H9 (cell line): ENCODE measurements around the gene ANP32A. TPM values are rescaled to one million over a fixed set of nuclear protein-coding genes. Genes with fewer than 3 reads are reported as not detected.

ENCODE experiments used
- DNase-seq: peaks from one replicate; pipeline ENCODE4 v3.0.0-alpha.2; 2017
- H2AFZ ChIP-seq: one replicate; pipeline ENCODE4 v1.6.1; 2013; ENCODE audit warnings: mild to moderate bottlenecking, low read length, control low read depth, moderate library complexity
- H2AK5ac ChIP-seq: 2 replicates; pipeline ENCODE4 v1.6.1; 2013; ENCODE audit warnings: low read length, control low read depth, mixed read lengths; ENCODE audit not compliant: insufficient read length
- H2BK120ac ChIP-seq: one replicate; pipeline ENCODE4 v1.6.1; 2013; ENCODE audit warnings: low read depth, mild to moderate bottlenecking, low read length, control low read depth, inconsistent platforms; ENCODE audit not compliant: poor library complexity, severe bottlenecking
- H2BK12ac ChIP-seq: 2 replicates; pipeline ENCODE4 v1.6.1; 2013; ENCODE audit warnings: low read length, control low read depth, mixed read lengths, low read depth; ENCODE audit not compliant: insufficient read length
- H2BK15ac ChIP-seq: 2 replicates; pipeline ENCODE4 v1.6.1; 2013; ENCODE audit warnings: low read depth, low read length, control low read depth
- H2BK20ac ChIP-seq: one replicate; pipeline ENCODE4 v1.6.1; 2013; ENCODE audit warnings: low read depth, mild to moderate bottlenecking, low read length, control low read depth, inconsistent platforms; ENCODE audit not compliant: poor library complexity, severe bottlenecking
- H2BK5ac ChIP-seq: 2 replicates; pipeline ENCODE4 v1.6.1; 2013; ENCODE audit warnings: low read length, control low read depth, mixed read lengths; ENCODE audit not compliant: insufficient read length
- H3K14ac ChIP-seq: 2 replicates; pipeline ENCODE4 v1.6.1; 2013; ENCODE audit warnings: low read length, control low read depth; ENCODE audit not compliant: insufficient read depth
- H3K18ac ChIP-seq: 2 replicates; pipeline ENCODE4 v1.6.1; 2013; ENCODE audit warnings: low read depth, mild to moderate bottlenecking, mixed read lengths, low read length, control low read depth; ENCODE audit not compliant: insufficient read length
- H3K23ac ChIP-seq: 2 replicates; pipeline ENCODE4 v1.6.1; 2013; ENCODE audit warnings: low read length, control low read depth, mixed read lengths, low read depth; ENCODE audit not compliant: insufficient read length
- H3K23me2 ChIP-seq: 2 replicates; pipeline ENCODE4 v1.6.1; 2013; ENCODE audit warnings: low read depth, mild to moderate bottlenecking, mixed read lengths, low read length, control low read depth; ENCODE audit not compliant: insufficient read length, poor library complexity, severe bottlenecking
- H3K27ac ChIP-seq: 2 replicates; pipeline ENCODE4 v1.5.1; 2013; ENCODE audit warnings: low read length, control low read depth, mixed read lengths, low read depth; ENCODE audit not compliant: insufficient read length
- H3K27me3 ChIP-seq: 2 replicates; pipeline ENCODE4 v1.6.1; 2013; ENCODE audit warnings: low read length, control low read depth, inconsistent platforms; ENCODE audit not compliant: insufficient read depth
- H3K4ac ChIP-seq: 2 replicates; pipeline ENCODE4 v1.6.1; 2013; ENCODE audit warnings: low read depth, mild to moderate bottlenecking, control low read depth, inconsistent platforms, low read length, moderate library complexity
- H3K4me1 ChIP-seq: 2 replicates; pipeline ENCODE4 v1.6.1; 2013; ENCODE audit warnings: low read length, control low read depth, inconsistent platforms; ENCODE audit not compliant: insufficient read depth
- H3K4me2 ChIP-seq: 2 replicates; pipeline ENCODE4 v1.6.1; 2013; ENCODE audit warnings: low read length, control low read depth, mixed read lengths; ENCODE audit not compliant: insufficient read length, insufficient read depth
- H3K56ac ChIP-seq: 2 replicates; pipeline ENCODE4 v1.6.1; 2013; ENCODE audit warnings: low read depth, mild to moderate bottlenecking, mixed read lengths, low read length, control low read depth; ENCODE audit not compliant: insufficient read length
- H3K79me1 ChIP-seq: 2 replicates; pipeline ENCODE4 v1.6.1; 2013; ENCODE audit warnings: low read depth, mild to moderate bottlenecking, moderate library complexity, low read length, control low read depth, inconsistent platforms; ENCODE audit not compliant: insufficient read depth, poor library complexity, severe bottlenecking
- H3K79me2 ChIP-seq: 2 replicates; pipeline ENCODE4 v1.6.1; 2013; ENCODE audit warnings: low read length, control low read depth, inconsistent platforms; ENCODE audit not compliant: insufficient read depth
- H3K9ac ChIP-seq: 2 replicates; pipeline ENCODE4 v1.6.1; 2013; ENCODE audit warnings: low read length, control low read depth, mixed read lengths; ENCODE audit not compliant: insufficient read length; ENCODE audit errors: extremely low read depth
- H3K9me3 ChIP-seq: one replicate; pipeline ENCODE4 v1.6.1; 2013; ENCODE audit warnings: low read depth, low read length, inconsistent platforms; ENCODE audit not compliant: control insufficient read depth
- H3T11ph ChIP-seq: one replicate; pipeline ENCODE4 v1.6.1; 2013; ENCODE audit warnings: mild to moderate bottlenecking, low read length, control low read depth, inconsistent platforms
- H4K20me1 ChIP-seq: one replicate; pipeline ENCODE4 v1.6.1; 2013; ENCODE audit not compliant: control insufficient read depth, insufficient read length, insufficient read depth
- H4K5ac ChIP-seq: 2 replicates; pipeline ENCODE4 v1.6.1; 2013; ENCODE audit warnings: low read depth, mild to moderate bottlenecking, mixed read lengths, low read length, control low read depth; ENCODE audit not compliant: insufficient read length
- H4K8ac ChIP-seq: replicated peaks from 2 replicates; pipeline ENCODE4 v1.6.1; 2013; ENCODE audit warnings: low read length, control low read depth, mixed read lengths, low read depth; ENCODE audit not compliant: insufficient read length
- H4K91ac ChIP-seq: 2 replicates; pipeline ENCODE4 v1.6.1; 2013; ENCODE audit warnings: low read depth, mild to moderate bottlenecking, moderate library complexity, mixed read lengths, low read length, control low read depth; ENCODE audit not compliant: insufficient read length
- H3K27ac Mint-ChIP-seq, 3 experiments: 2 replicates in 2 of 3; 3 replicates in 1 of 3; pipeline ENCODE4 v1.8.0; 2020 to 2021; ENCODE audit warnings: mixed read lengths in 3 of 3, mild to moderate bottlenecking in 1 of 3, moderate library complexity in 1 of 3
- H3K27me3 Mint-ChIP-seq: 2 replicates; pipeline ENCODE4 v1.8.0; 2021; ENCODE audit warnings: low read depth, mild to moderate bottlenecking, moderate library complexity, mixed read lengths
- H3K36me3 Mint-ChIP-seq, 3 experiments: 2 replicates in 2 of 3; 3 replicates in 1 of 3; pipeline ENCODE4 v1.8.0; 2020 to 2021; ENCODE audit warnings: low read depth in 3 of 3, mixed read lengths in 3 of 3; ENCODE audit not compliant: insufficient read depth in 1 of 3
- H3K4me1 Mint-ChIP-seq, 2 experiments: 2 replicates each; pipeline ENCODE4 v1.8.0; 2020; ENCODE audit warnings: mixed read lengths in 2 of 2
- H3K4me3 Mint-ChIP-seq, 2 experiments: 2 replicates in 1 of 2; 3 replicates in 1 of 2; pipeline ENCODE4 v1.8.0; 2020 to 2021; ENCODE audit warnings: mild to moderate bottlenecking in 2 of 2, mixed read lengths in 2 of 2, moderate library complexity in 1 of 2
- H3K9me3 Mint-ChIP-seq, 2 experiments: 2 replicates in 1 of 2; 3 replicates in 1 of 2; pipeline ENCODE4 v1.8.0; 2020; ENCODE audit warnings: mild to moderate bottlenecking in 2 of 2, mixed read lengths in 2 of 2, moderate library complexity in 1 of 2
- WGBS: extraction: QIAGEN DNeasy Blood & Tissue Kit; methylation state at CpG from one replicate; pipeline ENCODE4 v1.1.7; 2013; ENCODE audit warnings: missing lambda C conversion rate, low lambda C conversion rate, mixed read lengths; ENCODE audit not compliant: insufficient read length; ENCODE audit errors: extremely low coverage; 5-methylcytosine and 5-hydroxymethylcytosine counted together
- total RNA-seq: library from RNA; stranded (reverse); gene quantifications from 2 replicates; pipeline ENCODE4 v1.2.1, GENCODE V29; 2021
- TF ChIP-seq, protein P1 (sequence below): fragments of 200-600 bp; sonication (generic); conservative IDR thresholded peaks from 3 replicates; pipeline ENCODE4 v1.8.0; 2021; ENCODE audit warnings: antibody characterized with exemption, mild to moderate bottlenecking

The ANP32A gene
- total RNA-seq, 1 experiment from 2014 or later, result 318 TPM

DNA sequence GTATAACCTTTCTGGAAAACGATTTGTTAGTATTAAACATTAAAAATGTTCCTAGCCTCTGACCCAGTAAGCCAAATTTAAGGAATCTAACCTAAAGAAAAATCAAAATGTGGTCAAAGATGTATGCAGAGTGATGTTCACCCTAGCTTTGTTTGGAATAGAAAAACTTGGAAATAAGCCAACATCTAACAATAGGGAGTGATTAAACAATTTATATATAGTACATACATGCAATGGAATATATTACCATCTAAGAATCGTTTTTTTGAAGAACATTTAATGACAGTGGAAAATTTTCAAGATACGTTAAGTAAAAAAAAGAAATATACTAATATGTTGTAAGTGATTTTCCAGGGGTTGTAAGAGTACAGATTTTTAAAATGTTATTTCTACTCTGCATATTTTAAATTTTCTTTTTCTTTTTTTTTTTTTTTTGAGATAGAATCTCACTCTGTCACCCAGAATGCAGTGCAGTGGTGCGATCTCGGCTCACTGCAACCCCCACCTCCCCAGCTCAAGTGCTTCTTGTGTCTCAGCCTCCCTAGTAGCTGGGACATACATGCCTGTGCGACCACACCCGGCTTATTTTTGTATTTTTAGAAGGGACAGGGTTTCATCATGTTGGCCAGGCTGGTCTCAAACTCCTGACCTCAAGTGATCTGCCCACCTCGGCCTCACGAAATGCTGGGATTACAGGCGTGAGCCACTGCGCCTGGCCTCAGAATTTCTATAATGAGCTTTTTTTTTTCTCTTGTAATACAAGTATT, 54.9 kb downstream of the ANP32A start:
- H4K5ac ChIP-seq, result no peak overlapping the region
- no peaks in the 10 kb centered on the region for H3K23me2 ChIP-seq
- Mint-ChIP-seq H3K27ac (no peak overlapping the region), H3K4me3 (no peak overlapping the region), H3K27me3 (peaks cover 4% of the 10 kb centered on the region), H3K4me1 (no peaks in the 10 kb centered on the region), H3K36me3 (no peaks in the 10 kb centered on the region), H3K9me3 (no peaks in the 10 kb centered on the region)
- no peaks in the 10 kb centered on the region for H3K79me1 ChIP-seq
- H3K14ac ChIP-seq, result no peak overlapping the region
- no peak overlapping the region for H3K4ac ChIP-seq
- no peak for DNase-seq
- H3K9me3 ChIP-seq, result no peaks in the 10 kb centered on the region
- no peak overlapping the region for H3K4me2 ChIP-seq
- H3K79me2 ChIP-seq, result no peaks in the 10 kb centered on the region
- no peak overlapping the region for H3K56ac ChIP-seq
- no peak overlapping the region for H4K8ac ChIP-seq
- no peak overlapping the region for H2BK5ac ChIP-seq
- no CpG with 5 or more reads among the region's 11 CpGs for WGBS
- no peak overlapping the region for H2BK12ac ChIP-seq
- no peak overlapping the region for H3K27ac ChIP-seq
- H4K91ac ChIP-seq, result no peak overlapping the region
- H2BK120ac ChIP-seq, result no peak overlapping the region
- no peaks in the 10 kb centered on the region for H4K20me1 ChIP-seq
- H3T11ph ChIP-seq, result no peak overlapping the region
- H2AK5ac ChIP-seq, result no peak overlapping the region
- no peak overlapping the region for H2BK15ac ChIP-seq
- no peaks in the 10 kb centered on the region for H3K4me1 ChIP-seq
- H3K18ac ChIP-seq, result no peak overlapping the region
- no peak overlapping the region for H3K9ac ChIP-seq
- H3K27me3 ChIP-seq, result no peaks in the 10 kb centered on the region
- no peak overlapping the region for H2AFZ ChIP-seq
- H2BK20ac ChIP-seq, result no peak overlapping the region
- H3K23ac ChIP-seq, result no peak overlapping the region
- TF ChIP-seq, protein P1, sequence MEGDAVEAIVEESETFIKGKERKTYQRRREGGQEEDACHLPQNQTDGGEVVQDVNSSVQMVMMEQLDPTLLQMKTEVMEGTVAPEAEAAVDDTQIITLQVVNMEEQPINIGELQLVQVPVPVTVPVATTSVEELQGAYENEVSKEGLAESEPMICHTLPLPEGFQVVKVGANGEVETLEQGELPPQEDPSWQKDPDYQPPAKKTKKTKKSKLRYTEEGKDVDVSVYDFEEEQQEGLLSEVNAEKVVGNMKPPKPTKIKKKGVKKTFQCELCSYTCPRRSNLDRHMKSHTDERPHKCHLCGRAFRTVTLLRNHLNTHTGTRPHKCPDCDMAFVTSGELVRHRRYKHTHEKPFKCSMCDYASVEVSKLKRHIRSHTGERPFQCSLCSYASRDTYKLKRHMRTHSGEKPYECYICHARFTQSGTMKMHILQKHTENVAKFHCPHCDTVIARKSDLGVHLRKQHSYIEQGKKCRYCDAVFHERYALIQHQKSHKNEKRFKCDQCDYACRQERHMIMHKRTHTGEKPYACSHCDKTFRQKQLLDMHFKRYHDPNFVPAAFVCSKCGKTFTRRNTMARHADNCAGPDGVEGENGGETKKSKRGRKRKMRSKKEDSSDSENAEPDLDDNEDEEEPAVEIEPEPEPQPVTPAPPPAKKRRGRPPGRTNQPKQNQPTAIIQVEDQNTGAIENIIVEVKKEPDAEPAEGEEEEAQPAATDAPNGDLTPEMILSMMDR, result no peak
